Caco-2 (cell line): ENCODE data around the gene AMOTL1. TPM values are rescaled to one million over a fixed set of nuclear protein-coding genes. Genes with fewer than 3 reads are reported as not detected.

ENCODE experiments used
- BruUV-seq: library from RNA; stranded (reverse); fragments of 400-500 nt; replicated peaks from 2 replicates; lab custom pipeline; 2021; lab: Mats Ljungman, UMichigan
- CTCF ChIA-PET: fragments of 300-600 bp; sonication (Branson Sonifier 250); formaldehyde crosslinking; loops from one replicate; lab custom pipeline; 2022; ENCODE audit warnings: antibody characterized with exemption; lab: Charles Lee
- POLR2A ChIA-PET: fragments of 300-600 bp; sonication (Branson Sonifier 250); formaldehyde crosslinking; loops from one replicate; lab custom pipeline; 2022; ENCODE audit warnings: antibody characterized with exemption; lab: Charles Lee
- DNase-seq, 2 experiments: peaks; one replicate each; pipeline versions ENCODE4 v3.0.0 to v3.0.0-alpha.2; 2020 to 2022
- H3K27me3 ChIP-seq: replicated peaks from 2 replicates; pipeline ENCODE4 v1.6.0; 2011; ENCODE audit warnings: low read length; ENCODE audit not compliant: control insufficient read depth, insufficient read depth
- H3K36me3 ChIP-seq: 2 replicates; pipeline ENCODE4 v1.5.1; 2011; ENCODE audit warnings: low read length; ENCODE audit not compliant: control insufficient read depth, insufficient read depth
- H3K4me1 ChIP-seq: fragments of 250-450 bp; sonication (Bioruptor Pico); 2 replicates; pipeline ENCODE4 v1.5.1; 2020; ENCODE audit warnings: mild to moderate bottlenecking
- H3K4me3 ChIP-seq: 2 replicates; pipeline ENCODE4 v1.5.1; 2011; ENCODE audit warnings: low read depth, mild to moderate bottlenecking, control low read depth, low read length
- H3K9me3 ChIP-seq: fragments of 250-450 bp; sonication (Bioruptor Pico); 2 replicates; pipeline ENCODE4 v1.5.1; 2020; ENCODE audit warnings: mild to moderate bottlenecking, moderate library complexity
- H3K27ac Mint-ChIP-seq: one replicate; pipeline ENCODE4 v1.8.0; 2022; ENCODE audit warnings: mixed read lengths; ENCODE audit not compliant: unreplicated experiment
- H3K27me3 Mint-ChIP-seq: one replicate; pipeline ENCODE4 v1.8.0; 2022; ENCODE audit warnings: mixed read lengths; ENCODE audit not compliant: insufficient read depth, unreplicated experiment
- H3K36me3 Mint-ChIP-seq: one replicate; pipeline ENCODE4 v1.8.0; 2022; ENCODE audit warnings: mild to moderate bottlenecking, mixed read lengths; ENCODE audit not compliant: insufficient read depth, unreplicated experiment
- H3K4me1 Mint-ChIP-seq: one replicate; pipeline ENCODE4 v1.8.0; 2022; ENCODE audit warnings: low read depth, mixed read lengths; ENCODE audit not compliant: unreplicated experiment
- H3K4me3 Mint-ChIP-seq: one replicate; pipeline ENCODE4 v1.8.0; 2022; ENCODE audit warnings: mild to moderate bottlenecking, moderate library complexity, mixed read lengths; ENCODE audit not compliant: unreplicated experiment
- H3K9me3 Mint-ChIP-seq: one replicate; pipeline ENCODE4 v1.8.0; 2022; ENCODE audit warnings: mixed read lengths; ENCODE audit not compliant: unreplicated experiment
- CTCF ChIP-seq, 2 experiments: fragments of 200-600 bp in 1 of 2; IDR thresholded peaks; 1 replicate in 1 of 2; 2 replicates in 1 of 2; pipeline versions ENCODE4 v1.5.1 to v1.8.0; 2011 to 2022; ENCODE audit warnings: antibody characterized with exemption in 1 of 2, control low read depth in 1 of 2, inconsistent platforms in 1 of 2, low read depth in 1 of 2, low read length in 1 of 2, mild to moderate bottlenecking in 1 of 2, moderate library complexity in 1 of 2; ENCODE audit not compliant: insufficient read depth in 1 of 2, severe bottlenecking in 1 of 2, unreplicated experiment in 1 of 2
- intact Hi-C: fragments of 100-400 bp; cut with micrococcal nuclease; formaldehyde crosslinking; loops from one replicate; pipeline ENCODE4 v1.10.0; 2022; ENCODE audit not compliant: unreplicated experiment
- total RNA-seq: library from RNA; stranded (reverse); gene quantifications from 2 replicates; pipeline ENCODE4 v1.2.3, GENCODE V29; 2022

AMOTL1 gene
- total RNA-seq, 1 experiment from 2014 or later, result 60.8 TPM

GRCh38 chr11:94768602-94769541 lies 716 bp downstream of the AMOTL1 start:
- intact Hi-C loops, result loop anchor here (1.0 to 5.0 kb wide), 9 partner anchors 23 to 222 kb away; partner anchors contain the start of genes CWC15 and KDM4D
- DNase-seq, result peak in 1 of 2 experiments; percentile 70
- H3K4me3 Mint-ChIP-seq, result no peak overlapping the region

GRCh38 chr11:94769880-94770279 lies 1.7 kb downstream of the AMOTL1 start:
- DNase-seq, result peak in 1 of 2 experiments; percentile 53
- POLR2A ChIA-PET, result interaction anchor here (0.6 kb wide), 1 partner anchor 297 kb away, joined by 3 read pairs; no protein-coding TSS in a partner anchor
- Histone ChIP-seq H3K4me3 (peak overlapping the region; percentile 75), H3K36me3 (no peaks in the 10 kb centered on the region), H3K4me1 (peaks cover 38% of the 10 kb centered on the region), H3K27me3 (no peaks in the 10 kb centered on the region), H3K9me3 (no peaks in the 10 kb centered on the region)
- CTCF ChIA-PET, result interaction anchor here (0.8 to 1.0 kb wide), 4 partner anchors 15 to 147 kb away, joined by 3 to 6 read pairs (median 4); no protein-coding TSS in a partner anchor
- peak overlapping the region; percentile 75 for H3K27ac Mint-ChIP-seq
- BruUV-seq, result no TSS peak
- H3K9me3 Mint-ChIP-seq, result peaks cover 9% of the 10 kb centered on the region
- no peak overlapping the region for H3K4me3 Mint-ChIP-seq
- intact Hi-C loops, result loop anchor here (2.0 to 5.0 kb wide), 4 partner anchors 63 to 223 kb away; partner anchors contain the start of genes CWC15 and KDM4D
- H3K4me1 Mint-ChIP-seq, result peaks cover 17% of the 10 kb centered on the region
- no peaks in the 10 kb centered on the region for H3K27me3 Mint-ChIP-seq
- TF ChIP-seq CTCF (IDR thresholded peaks at IDR 0.05; ENCODE audit: insufficient read depth in 1 of 2, low read depth in 1 of 2, low read length in 1 of 2, severe bottlenecking in 1 of 2, unreplicated experiment in 1 of 2), result no peak
- peaks cover 5% of the 10 kb centered on the region for H3K36me3 Mint-ChIP-seq

More at GRCh38 chr11:94768602-94769541, 716 bp downstream of the AMOTL1 start:
- no peaks in the 10 kb centered on the region for H3K27me3 ChIP-seq
- H3K4me3 ChIP-seq, result peak overlapping the region; percentile 75
- Mint-ChIP-seq H3K36me3 (peaks cover 5% of the 10 kb centered on the region), H3K9me3 (peaks cover 9% of the 10 kb centered on the region), H3K27me3 (no peaks in the 10 kb centered on the region), H3K4me1 (peaks cover 15% of the 10 kb centered on the region), H3K27ac (peak overlapping the region; percentile 84)
- H3K4me1 ChIP-seq, result peaks cover 38% of the 10 kb centered on the region
- no TSS peak for BruUV-seq
- CTCF ChIA-PET, result interaction anchor here (0.8 to 3.4 kb wide), 7 partner anchors 18 to 146 kb away, joined by 3 to 24 read pairs (median 5); no protein-coding TSS in a partner anchor
- POLR2A ChIA-PET, result interaction anchor here (0.6 to 1.8 kb wide), 6 partner anchors 22 to 985 kb away, joined by 3 to 9 read pairs (median 4); partner anchors contain the start of genes CWC15, KDM4D, MED17 and SRSF8
- no peak for TF ChIP-seq CTCF (IDR thresholded peaks at IDR 0.05; ENCODE audit: insufficient read depth in 1 of 2, low read depth in 1 of 2, low read length in 1 of 2, severe bottlenecking in 1 of 2, unreplicated experiment in 1 of 2)
- H3K36me3 ChIP-seq, result no peaks in the 10 kb centered on the region
- H3K9me3 ChIP-seq, result no peaks in the 10 kb centered on the region

- H3K36me3 ChIP-seq, result no peaks in the 10 kb centered on the region
- peaks cover 36% of the 10 kb centered on the region for H3K4me1 ChIP-seq
- no peaks in the 10 kb centered on the region for H3K9me3 ChIP-seq
- POLR2A ChIA-PET, result interaction anchor here (0.6 kb wide), 1 partner anchor 296 kb away, joined by 3 read pairs; no protein-coding TSS in a partner anchor
- H3K27ac Mint-ChIP-seq, result no peak overlapping the region
- no peak overlapping the region; the same call in 1 of the 2 replicates for H3K4me3 ChIP-seq
- no peak for TF ChIP-seq CTCF (IDR thresholded peaks at IDR 0.05; ENCODE audit: insufficient read depth in 1 of 2, low read depth in 1 of 2, low read length in 1 of 2, severe bottlenecking in 1 of 2, unreplicated experiment in 1 of 2)
- no peaks in the 10 kb centered on the region for H3K27me3 Mint-ChIP-seq
- CTCF ChIA-PET, result interaction anchor here (0.8 to 1.0 kb wide), 4 partner anchors 14 to 148 kb away, joined by 3 to 6 read pairs (median 4); no protein-coding TSS in a partner anchor
- H3K27me3 ChIP-seq, result no peaks in the 10 kb centered on the region
- H3K9me3 Mint-ChIP-seq, result peaks cover 9% of the 10 kb centered on the region
- no peak overlapping the region for H3K4me3 Mint-ChIP-seq
- no peak for DNase-seq
- intact Hi-C loops, result no loop called here
- TSS peak; percentile 27 for BruUV-seq
- peaks cover 5% of the 10 kb centered on the region for H3K36me3 Mint-ChIP-seq
- peaks cover 22% of the 10 kb centered on the region for H3K4me1 Mint-ChIP-seq
Measured at GRCh38 chr11:94770563-94771120, 2.5 kb downstream of the AMOTL1 start.
